Vagina (tissue), 2 donors: ENCODE measurements around the gene TNNT1.

Source experiments
- CTCF ChIP-seq, 3 experiments: fragments of 450-650 bp in 2 of 3; fragments of 200-600 bp in 1 of 3; sonication (generic) in 1 of 3; IDR thresholded peaks; one replicate each; pipeline ENCODE4 v1.5.1; 2017 to 2019; ENCODE audit warnings: antibody characterized with exemption in 3 of 3, mild to moderate bottlenecking in 2 of 3, moderate library complexity in 2 of 3
- POLR2A ChIP-seq, 2 donors: fragments of 450-650 bp; IDR thresholded peaks; one replicate each; pipeline ENCODE4 v1.6.1; 2017; ENCODE audit warnings: antibody characterized with exemption in 2 of 2, mild to moderate bottlenecking in 2 of 2, moderate library complexity in 2 of 2
- POLR2AphosphoS5 ChIP-seq, 2 donors: sonication (generic); formaldehyde crosslinking; IDR thresholded peaks; one replicate each; pipeline ENCODE4 v1.9.0; 2017; ENCODE audit warnings: antibody characterized with exemption in 2 of 2, mild to moderate bottlenecking in 2 of 2, low read depth in 1 of 2; ENCODE audit not compliant: insufficient read depth in 1 of 2

DNA sequence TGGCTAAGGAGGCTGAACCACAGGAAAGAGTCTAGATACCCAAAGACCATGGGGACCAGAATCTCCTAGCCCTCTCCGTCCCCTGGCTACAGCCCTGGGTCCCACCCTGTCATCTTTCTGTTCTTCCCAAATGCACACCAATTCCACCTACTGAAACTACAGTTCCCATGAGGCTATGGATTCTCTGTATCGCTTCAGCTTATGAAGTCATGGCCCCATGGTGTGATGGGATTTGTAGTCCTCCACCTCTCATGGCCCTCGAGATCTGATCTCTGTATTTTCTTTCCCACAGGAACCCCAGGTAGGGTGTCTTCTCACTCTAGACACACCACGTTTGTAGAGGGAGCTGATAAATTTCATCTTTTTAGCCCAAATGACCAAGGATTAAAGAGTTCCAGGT is 48.5 kb upstream of the TNNT1 start:
- no peak for TF ChIP-seq POLR2A (IDR thresholded peaks at IDR 0.05)
- TF ChIP-seq POLR2AphosphoS5 (IDR thresholded peaks at IDR 0.05; ENCODE audit: insufficient read depth in 1 of 2, low read depth in 1 of 2) = no peak
- TF ChIP-seq CTCF (IDR thresholded peaks at IDR 0.05) = no peak
